ENCODE data around the gene MYLK.

MYLK gene

GRCh38 chr3:123842711-123843110, 41.4 kb downstream of the MYLK start:
- no peaks in the 10 kb centered on the region; the same call in 1 of the 2 replicates for H3K27me3 ChIP-seq (ENCODE audit: insufficient read depth, low read length)
- H3K4me1 ChIP-seq (ENCODE audit: insufficient read depth, low read length, severe bottlenecking), result no peaks in the 10 kb centered on the region
- H3K9me2 ChIP-seq (ENCODE audit: low read depth, low read length), result no peaks in the 10 kb centered on the region
- no peak overlapping the region for H3K9ac ChIP-seq (ENCODE audit: low read length)
- H3K27ac ChIP-seq (ENCODE audit: low read depth, low read length, poor library complexity, severe bottlenecking), result no peak overlapping the region
- no peaks in the 10 kb centered on the region for H3K36me3 ChIP-seq (ENCODE audit: insufficient read depth, low read length)
- no peaks in the 10 kb centered on the region for H3K79me2 ChIP-seq (ENCODE audit: insufficient read depth, low read length)
- H3K4me2 ChIP-seq (ENCODE audit: low read length), result no peak overlapping the region
- H2AFZ ChIP-seq (ENCODE audit: low read length), result no peak overlapping the region
- H3K4me3 ChIP-seq (ENCODE audit: low read depth, low read length, poor library complexity, severe bottlenecking), result no peak overlapping the region
- TF ChIP-seq CTCF (IDR thresholded peaks at IDR 0.05; ENCODE audit: low read length), result no peak
- TF ChIP-seq EZH2 (IDR thresholded peaks at IDR 0.05; ENCODE audit: borderline replicate concordance, low read length), result no peak
- no peaks in the 10 kb centered on the region for H4K20me1 ChIP-seq (ENCODE audit: insufficient read depth, low read length)
- no peaks in the 10 kb centered on the region for H3F3A ChIP-seq (ENCODE audit: insufficient read depth, low read length)
- peaks cover 3% of the 10 kb centered on the region; the same call in 1 of the 2 replicates for H3K9me3 ChIP-seq (ENCODE audit: low read length)

- no peak overlapping the region for H3K4me3 ChIP-seq (ENCODE audit: low read depth, low read length, poor library complexity, severe bottlenecking)
- no peak overlapping the region for H2AFZ ChIP-seq (ENCODE audit: low read length)
- no peaks in the 10 kb centered on the region for H4K20me1 ChIP-seq (ENCODE audit: insufficient read depth, low read length)
- H3K27me3 ChIP-seq (ENCODE audit: insufficient read depth, low read length), result no peaks in the 10 kb centered on the region; the same call in 1 of the 2 replicates
- no peak overlapping the region for H3K9ac ChIP-seq (ENCODE audit: low read length)
- no peaks in the 10 kb centered on the region for H3K4me1 ChIP-seq (ENCODE audit: insufficient read depth, low read length, severe bottlenecking)
- no peak overlapping the region for H3K27ac ChIP-seq (ENCODE audit: low read depth, low read length, poor library complexity, severe bottlenecking)
- H3K9me2 ChIP-seq (ENCODE audit: low read depth, low read length), result no peaks in the 10 kb centered on the region
- H3F3A ChIP-seq (ENCODE audit: insufficient read depth, low read length), result no peaks in the 10 kb centered on the region
- TF ChIP-seq CTCF (IDR thresholded peaks at IDR 0.05; ENCODE audit: low read length) (no peak), EZH2 (IDR thresholded peaks at IDR 0.05; ENCODE audit: borderline replicate concordance, low read length) (no peak)
- peaks cover 3% of the 10 kb centered on the region; the same call in 1 of the 2 replicates for H3K9me3 ChIP-seq (ENCODE audit: low read length)
- H3K36me3 ChIP-seq (ENCODE audit: insufficient read depth, low read length), result no peaks in the 10 kb centered on the region
- H3K79me2 ChIP-seq (ENCODE audit: insufficient read depth, low read length), result no peaks in the 10 kb centered on the region
- no peak overlapping the region for H3K4me2 ChIP-seq (ENCODE audit: low read length)
Observed at GRCh38 chr3:123841476-123842238, 42.5 kb downstream of the MYLK start.

GRCh38 chr3:123840961-123841360, 43.2 kb downstream of the MYLK start:
- H3K79me2 ChIP-seq (ENCODE audit: insufficient read depth, low read length), result no peaks in the 10 kb centered on the region
- H3K27me3 ChIP-seq (ENCODE audit: insufficient read depth, low read length), result no peaks in the 10 kb centered on the region; the same call in 1 of the 2 replicates
- H2AFZ ChIP-seq (ENCODE audit: low read length), result no peak overlapping the region
- no peaks in the 10 kb centered on the region for H3F3A ChIP-seq (ENCODE audit: insufficient read depth, low read length)
- no peaks in the 10 kb centered on the region for H3K9me2 ChIP-seq (ENCODE audit: low read depth, low read length)
- TF ChIP-seq CTCF (IDR thresholded peaks at IDR 0.05; ENCODE audit: low read length) (no peak), EZH2 (IDR thresholded peaks at IDR 0.05; ENCODE audit: borderline replicate concordance, low read length) (no peak)
- H3K4me1 ChIP-seq (ENCODE audit: insufficient read depth, low read length, severe bottlenecking), result no peaks in the 10 kb centered on the region
- no peak overlapping the region for H3K4me3 ChIP-seq (ENCODE audit: low read depth, low read length, poor library complexity, severe bottlenecking)
- no peak overlapping the region for H3K4me2 ChIP-seq (ENCODE audit: low read length)
- no peaks in the 10 kb centered on the region for H4K20me1 ChIP-seq (ENCODE audit: insufficient read depth, low read length)
- no peak overlapping the region for H3K9ac ChIP-seq (ENCODE audit: low read length)
- no peak overlapping the region for H3K27ac ChIP-seq (ENCODE audit: low read depth, low read length, poor library complexity, severe bottlenecking)
- H3K36me3 ChIP-seq (ENCODE audit: insufficient read depth, low read length), result no peaks in the 10 kb centered on the region
- peaks cover 3% of the 10 kb centered on the region; the same call in 1 of the 2 replicates for H3K9me3 ChIP-seq (ENCODE audit: low read length)

All from OCI-LY1 (cell line).